Neural progenitor cell (in vitro differentiated cells): ENCODE measurements around the gene ZNF664.

Source experiments
- CTCF ChIP-seq: fragments of 200-600 bp; sonication (generic); IDR thresholded peaks from 2 replicates; pipeline ENCODE4 v1.5.1; 2017; ENCODE audit warnings: antibody characterized with exemption, mild to moderate bottlenecking
- EZH2 ChIP-seq: fragments of 200-600 bp; sonication (generic); IDR thresholded peaks from 2 replicates; pipeline ENCODE4 v1.6.1; 2017; ENCODE audit warnings: antibody characterized with exemption, mild to moderate bottlenecking, moderate library complexity

GRCh38 chr12:124034297-124034696, 61.3 kb downstream of the ZNF664 start:
- TF ChIP-seq CTCF (no peak), EZH2 (no peak)
